Umbilical cord (tissue), 2 donors: Measurements from ENCODE around the gene EEF1A2. TPM values are rescaled to one million over a fixed set of nuclear protein-coding genes. Genes with fewer than 3 reads are reported as not detected.

ENCODE experiments used
- DNase-seq: peaks from one replicate; pipeline ENCODE4 v3.0.0-alpha.2; 2015; ENCODE audit warnings: low spot score
- total RNA-seq: library from RNA; depleted of rRNA; stranded (reverse); fragments of >200 nt; gene quantifications from one replicate; pipeline ENCODE4 v1.2.3, GENCODE V29; 2014; ENCODE audit warnings: low replicate concordance; ENCODE audit not compliant: insufficient read depth

The EEF1A2 gene
- total RNA-seq, 1 donor from 2014 or later = 7.2 TPM

GRCh38 chr20:63469713-63470101 is 29.2 kb downstream of the EEF1A2 start:
- no peak for DNase-seq

- no peak for DNase-seq
These were observed 29.7 kb downstream of the EEF1A2 start for GRCh38 chr20:63469019-63469712.

- DNase-seq = no peak
These were observed 30.5 kb downstream of the EEF1A2 start for GRCh38 chr20:63468421-63468820.

- DNase-seq = no peak
These were observed 31.4 kb downstream of the EEF1A2 start for GRCh38 chr20:63467294-63468083.

- DNase-seq = no peak
These were observed 32.0 kb downstream of the EEF1A2 start for GRCh38 chr20:63466861-63467260.

- DNase-seq = no peak
These were observed 32.5 kb downstream of the EEF1A2 start for GRCh38 chr20:63466250-63466825.

GRCh38 chr20:63465380-63466249 is 33.3 kb downstream of the EEF1A2 start:
- DNase-seq = no peak

- no peak for DNase-seq
These were observed 34.6 kb downstream of the EEF1A2 start for GRCh38 chr20:63464289-63464635.

GRCh38 chr20:63463400-63464288 is 35.2 kb downstream of the EEF1A2 start:
- peak; percentile 41 for DNase-seq

- no peak for DNase-seq
These were observed 36.6 kb downstream of the EEF1A2 start for GRCh38 chr20:63462244-63462643.

GRCh38 chr20:63461104-63461763 is 37.6 kb downstream of the EEF1A2 start:
- no peak for DNase-seq

GRCh38 chr20:63459070-63459380 is 39.9 kb downstream of the EEF1A2 start:
- DNase-seq = no peak

- DNase-seq = no peak
These were observed 40.5 kb downstream of the EEF1A2 start for GRCh38 chr20:63458170-63459069.

GRCh38 chr20:63457737-63458136 is 41.1 kb downstream of the EEF1A2 start:
- DNase-seq = no peak

- DNase-seq = peak; percentile 63
These were observed 42.2 kb downstream of the EEF1A2 start for GRCh38 chr20:63456429-63457284.

GRCh38 chr20:63455568-63455859 is 43.4 kb downstream of the EEF1A2 start:
- no peak for DNase-seq

GRCh38 chr20:63454731-63455567 is 43.9 kb downstream of the EEF1A2 start:
- no peak for DNase-seq
